ENCODE results near the gene CUL4A.
"Not testable (repeated sequence)": the region's sequence is repeated elsewhere in the genome, so short reads cannot be mapped to it uniquely, and the experiment has no call there.

The CUL4A gene

GRCh38 chr13:113258321-113259054 lies 49.1 kb downstream of the CUL4A start:
- Mint-ChIP-seq H3K27ac (no peak overlapping the region), H3K27me3 (no peaks in the 10 kb centered on the region), H3K9me3 (no peaks in the 10 kb centered on the region), H3K4me3 (no peak overlapping the region), H3K4me1 (no peaks in the 10 kb centered on the region), H3K36me3 (peaks cover 36 to 60% of the 10 kb centered on the region in 2 donors)
- no peak for DNase-seq
- ATAC-seq (replicated peaks) = no peak

- H3K4me3 Mint-ChIP-seq = no peak overlapping the region
- H3K36me3 Mint-ChIP-seq = peaks cover 33 to 56% of the 10 kb centered on the region in 2 donors
- H3K9me3 Mint-ChIP-seq = no peaks in the 10 kb centered on the region
- no peak for DNase-seq
- no peaks in the 10 kb centered on the region for H3K27me3 Mint-ChIP-seq
- H3K4me1 Mint-ChIP-seq = no peaks in the 10 kb centered on the region
- no peak overlapping the region for H3K27ac Mint-ChIP-seq
- ATAC-seq (replicated peaks) = no peak
Measured at GRCh38 chr13:113260996-113261395, 51.6 kb downstream of the CUL4A start.

- ATAC-seq (replicated peaks); H3K4me1 Mint-ChIP-seq; H3K9me3 Mint-ChIP-seq; H3K27me3 Mint-ChIP-seq; DNase-seq; H3K27ac Mint-ChIP-seq; H3K4me3 Mint-ChIP-seq: not testable (repeated sequence)
- peaks cover 31 to 50% of the 10 kb centered on the region in 2 donors for H3K36me3 Mint-ChIP-seq
Measured at GRCh38 chr13:113263016-113263415, 53.6 kb downstream of the CUL4A start.

GRCh38 chr13:113267642-113268405 lies 58.4 kb downstream of the CUL4A start:
- Mint-ChIP-seq H3K36me3 (peaks cover 24 to 37% of the 10 kb centered on the region in 2 donors), H3K4me3 (peak overlapping the region in 1 of 2 donors; percentile 13), H3K27me3 (no peaks in the 10 kb centered on the region), H3K27ac (peak overlapping the region; percentile 48), H3K9me3 (no peaks in the 10 kb centered on the region), H3K4me1 (peaks cover 0 to 2% of the 10 kb centered on the region in 2 donors)
- DNase-seq (no peak), ATAC-seq (replicated peaks) (no peak)

GRCh38 chr13:113272031-113272430 lies 62.6 kb downstream of the CUL4A start:
- Mint-ChIP-seq H3K36me3 (peaks cover 25 to 36% of the 10 kb centered on the region in 2 donors), H3K9me3 (no peaks in the 10 kb centered on the region), H3K4me1 (peaks cover 2 to 6% of the 10 kb centered on the region in 2 donors), H3K27me3 (peaks cover 0 to 13% of the 10 kb centered on the region in 2 donors), H3K27ac (no peak overlapping the region), H3K4me3 (no peak overlapping the region)
- DNase-seq (no peak), ATAC-seq (replicated peaks) (no peak)

- Mint-ChIP-seq H3K9me3 (no peaks in the 10 kb centered on the region), H3K4me3 (no peak overlapping the region), H3K4me1 (peaks cover 2 to 6% of the 10 kb centered on the region in 2 donors), H3K36me3 (peaks cover 18 to 29% of the 10 kb centered on the region in 2 donors), H3K27ac (no peak overlapping the region), H3K27me3 (peaks cover 0 to 13% of the 10 kb centered on the region in 2 donors)
- DNase-seq (no peak), ATAC-seq (replicated peaks) (no peak)
Measured at GRCh38 chr13:113272701-113273181, 63.3 kb downstream of the CUL4A start.

- H3K9me3 Mint-ChIP-seq = no peaks in the 10 kb centered on the region
- peaks cover 15 to 23% of the 10 kb centered on the region in 2 donors for H3K36me3 Mint-ChIP-seq
- no peak overlapping the region for H3K27ac Mint-ChIP-seq
- H3K4me3 Mint-ChIP-seq = no peak overlapping the region
- H3K27me3 Mint-ChIP-seq = peaks cover 0 to 16% of the 10 kb centered on the region in 2 donors
- DNase-seq (no peak), ATAC-seq (replicated peaks) (no peak)
- peaks cover under 1 to 6% of the 10 kb centered on the region in 2 donors for H3K4me1 Mint-ChIP-seq
Measured at GRCh38 chr13:113273321-113273720, 63.9 kb downstream of the CUL4A start.

- Mint-ChIP-seq H3K27ac (no peak overlapping the region), H3K36me3 (peaks cover 15 to 25% of the 10 kb centered on the region in 2 donors), H3K27me3 (peaks cover 7 to 23% of the 10 kb centered on the region in 2 donors), H3K4me1 (peaks cover 0 to 6% of the 10 kb centered on the region in 2 donors), H3K4me3 (no peak overlapping the region), H3K9me3 (no peaks in the 10 kb centered on the region)
- no peak for DNase-seq
- no peak for ATAC-seq (replicated peaks)
Measured at GRCh38 chr13:113273851-113274590, 64.6 kb downstream of the CUL4A start.

GRCh38 chr13:113274721-113275120 lies 65.3 kb downstream of the CUL4A start:
- DNase-seq (no peak), ATAC-seq (replicated peaks) (no peak)
- Mint-ChIP-seq H3K4me3 (no peak overlapping the region), H3K9me3 (no peaks in the 10 kb centered on the region), H3K4me1 (peaks cover 0 to 6% of the 10 kb centered on the region in 2 donors), H3K27me3 (peaks cover 8 to 26% of the 10 kb centered on the region in 2 donors), H3K36me3 (peaks cover 15 to 24% of the 10 kb centered on the region in 2 donors), H3K27ac (no peak overlapping the region)

- no peak overlapping the region for H3K27ac Mint-ChIP-seq
- peaks cover 0 to 6% of the 10 kb centered on the region in 2 donors for H3K4me1 Mint-ChIP-seq
- ATAC-seq (replicated peaks) (peak; percentile 74 to 82), DNase-seq (no peak)
- no peaks in the 10 kb centered on the region for H3K9me3 Mint-ChIP-seq
- no peak overlapping the region for H3K4me3 Mint-ChIP-seq
- peaks cover 9 to 27% of the 10 kb centered on the region in 2 donors for H3K27me3 Mint-ChIP-seq
- H3K36me3 Mint-ChIP-seq = peaks cover 14 to 24% of the 10 kb centered on the region in 2 donors
Measured at GRCh38 chr13:113275387-113275786, 66.0 kb downstream of the CUL4A start.

- H3K27me3 Mint-ChIP-seq = peaks cover 27 to 34% of the 10 kb centered on the region in 2 donors
- no peak for DNase-seq
Measured at GRCh38 chr13:113280126-113280525, 70.7 kb downstream of the CUL4A start.

GRCh38 chr13:113283904-113284303 lies 74.5 kb downstream of the CUL4A start:
- H3K4me3 Mint-ChIP-seq = no peak overlapping the region
- DNase-seq = no peak
- no peak overlapping the region for H3K27ac Mint-ChIP-seq

More at GRCh38 chr13:113280126-113280525, 70.7 kb downstream of the CUL4A start:
- no peak overlapping the region for H3K4me3 Mint-ChIP-seq
- ATAC-seq (replicated peaks) = no peak
- H3K36me3 Mint-ChIP-seq = peaks cover 3 to 11% of the 10 kb centered on the region in 2 donors
- no peaks in the 10 kb centered on the region for H3K9me3 Mint-ChIP-seq
- H3K27ac Mint-ChIP-seq = no peak overlapping the region
- H3K4me1 Mint-ChIP-seq = no peaks in the 10 kb centered on the region

GRCh38 chr13:113288880-113289279 lies 79.5 kb downstream of the CUL4A start:
- Mint-ChIP-seq H3K9me3 (peaks cover 0 to 2% of the 10 kb centered on the region in 2 donors), H3K36me3 (no peaks in the 10 kb centered on the region), H3K27ac (no peak overlapping the region), H3K4me1 (peaks cover 10 to 11% of the 10 kb centered on the region in 2 donors), H3K27me3 (peaks cover 49 to 54% of the 10 kb centered on the region in 2 donors), H3K4me3 (no peak overlapping the region)
- no peak for ATAC-seq (replicated peaks)
- no peak for DNase-seq

More at GRCh38 chr13:113283904-113284303, 74.5 kb downstream of the CUL4A start:
- no peaks in the 10 kb centered on the region for H3K4me1 Mint-ChIP-seq
- H3K27me3 Mint-ChIP-seq = peaks cover 34 to 36% of the 10 kb centered on the region in 2 donors
- ATAC-seq (replicated peaks) = no peak
- peaks cover 0 to 2% of the 10 kb centered on the region in 2 donors for H3K36me3 Mint-ChIP-seq
- H3K9me3 Mint-ChIP-seq = peaks cover 0 to 2% of the 10 kb centered on the region in 2 donors

- H3K4me3 Mint-ChIP-seq = peak overlapping the region; percentile 52 to 59
- H3K4me1 Mint-ChIP-seq = peaks cover 10 to 11% of the 10 kb centered on the region in 2 donors
- H3K36me3 Mint-ChIP-seq = no peaks in the 10 kb centered on the region
- no peak for ATAC-seq (replicated peaks)
- H3K9me3 Mint-ChIP-seq = peaks cover 0 to 2% of the 10 kb centered on the region in 2 donors
- no peak for DNase-seq
- H3K27me3 Mint-ChIP-seq = peaks cover 45 to 57% of the 10 kb centered on the region in 2 donors
- H3K27ac Mint-ChIP-seq = peak overlapping the region; percentile 44
Measured at GRCh38 chr13:113291129-113291528, 81.7 kb downstream of the CUL4A start.

All from stimulated activated naive B cell treated with anti-CD40 and anti-IgM and Interleukin-4, amounts not matched to agents 10 μg/mL and 1 μg/mL and 100 μg/mL, for 72 hours (primary cell).